Right lobe of liver (tissue), 4 donors: ENCODE data around the gene ABLIM2.

ENCODE experiments used
- POLR2A ChIP-seq: fragments of 450-650 bp; IDR thresholded peaks from one replicate; pipeline ENCODE4 v1.6.1; 2017; ENCODE audit warnings: antibody characterized with exemption, mild to moderate bottlenecking
- TF ChIP-seq, protein P1 (sequence below), 4 donors: fragments of 200-600 bp in 3 of 4; fragments of 450-650 bp in 1 of 4; IDR thresholded peaks; one replicate each; pipeline versions ENCODE4 v1.5.1 to v1.8.0; 2016 to 2022; ENCODE audit warnings: antibody characterized with exemption in 4 of 4, mild to moderate bottlenecking in 2 of 4
- donor health status: DM: no; HTN: no; CAD: no.
- donor health status: DM: no; HTN: no; CAD: no.
- donor health status: DM: no; HTN: yes; CAD: no.

DNA sequence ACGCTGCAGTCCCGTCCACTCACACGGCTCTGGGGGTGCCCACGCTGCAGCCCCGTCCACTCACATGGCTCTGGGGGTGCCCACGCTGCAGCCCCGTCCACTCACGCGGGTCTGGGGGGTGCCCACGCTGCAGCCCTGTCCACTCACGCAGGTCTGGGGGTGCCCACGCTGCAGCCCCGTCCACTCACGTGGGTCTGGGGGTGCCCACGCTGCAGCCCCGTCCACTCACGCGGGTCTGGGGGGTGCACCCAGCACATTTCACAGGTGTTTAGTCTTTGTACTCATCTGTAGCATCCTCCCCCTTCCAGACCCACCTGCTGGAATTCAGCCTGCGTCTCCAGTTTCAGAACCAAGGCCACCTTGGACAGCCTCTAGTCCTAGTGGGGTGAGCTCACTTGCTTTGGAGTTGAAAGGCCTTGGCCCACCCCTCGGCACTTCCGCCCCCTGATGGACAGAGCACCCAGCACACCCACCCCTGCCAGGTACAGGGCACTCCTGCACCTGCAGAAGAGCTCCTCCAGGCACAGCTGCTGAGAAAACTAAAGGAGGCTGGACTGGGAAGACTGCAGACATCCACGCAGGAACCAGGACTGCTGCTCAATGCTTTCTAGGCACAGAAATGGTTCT, 73.0 kb downstream of the ABLIM2 start:
- TF ChIP-seq POLR2A, result no peak
- TF ChIP-seq, protein P1, sequence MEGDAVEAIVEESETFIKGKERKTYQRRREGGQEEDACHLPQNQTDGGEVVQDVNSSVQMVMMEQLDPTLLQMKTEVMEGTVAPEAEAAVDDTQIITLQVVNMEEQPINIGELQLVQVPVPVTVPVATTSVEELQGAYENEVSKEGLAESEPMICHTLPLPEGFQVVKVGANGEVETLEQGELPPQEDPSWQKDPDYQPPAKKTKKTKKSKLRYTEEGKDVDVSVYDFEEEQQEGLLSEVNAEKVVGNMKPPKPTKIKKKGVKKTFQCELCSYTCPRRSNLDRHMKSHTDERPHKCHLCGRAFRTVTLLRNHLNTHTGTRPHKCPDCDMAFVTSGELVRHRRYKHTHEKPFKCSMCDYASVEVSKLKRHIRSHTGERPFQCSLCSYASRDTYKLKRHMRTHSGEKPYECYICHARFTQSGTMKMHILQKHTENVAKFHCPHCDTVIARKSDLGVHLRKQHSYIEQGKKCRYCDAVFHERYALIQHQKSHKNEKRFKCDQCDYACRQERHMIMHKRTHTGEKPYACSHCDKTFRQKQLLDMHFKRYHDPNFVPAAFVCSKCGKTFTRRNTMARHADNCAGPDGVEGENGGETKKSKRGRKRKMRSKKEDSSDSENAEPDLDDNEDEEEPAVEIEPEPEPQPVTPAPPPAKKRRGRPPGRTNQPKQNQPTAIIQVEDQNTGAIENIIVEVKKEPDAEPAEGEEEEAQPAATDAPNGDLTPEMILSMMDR (IDR thresholded peaks at IDR 0.05), result no peak
